GM19351 (cell line): ENCODE measurements around the gene C2CD2L.
A peak's percentile ranks its signal among the peaks of the same experiment; 100 is the strongest.
"Not testable (repeated sequence)": the region's sequence is repeated elsewhere in the genome, so short reads cannot be mapped to it uniquely, and the experiment has no call there.

Experiments
- ATAC-seq: cut with Tn5 transposase; IDR thresholded peaks from one replicate; pipeline ENCODE4 v1.9.1; 2021; ENCODE audit warnings: mild to moderate bottlenecking, moderate library complexity; ENCODE audit not compliant: unreplicated experiment

The C2CD2L gene

GRCh38 chr11:119113716-119114115, 6.6 kb downstream of the C2CD2L start:
- ATAC-seq, result no peak

GRCh38 chr11:119114351-119114750, 7.2 kb downstream of the C2CD2L start:
- no peak for ATAC-seq

- ATAC-seq, result no peak
Observed at GRCh38 chr11:119115484-119116234, 8.5 kb downstream of the C2CD2L start.

GRCh38 chr11:119116235-119116594, 9.1 kb downstream of the C2CD2L start:
- no peak for ATAC-seq

DNA sequence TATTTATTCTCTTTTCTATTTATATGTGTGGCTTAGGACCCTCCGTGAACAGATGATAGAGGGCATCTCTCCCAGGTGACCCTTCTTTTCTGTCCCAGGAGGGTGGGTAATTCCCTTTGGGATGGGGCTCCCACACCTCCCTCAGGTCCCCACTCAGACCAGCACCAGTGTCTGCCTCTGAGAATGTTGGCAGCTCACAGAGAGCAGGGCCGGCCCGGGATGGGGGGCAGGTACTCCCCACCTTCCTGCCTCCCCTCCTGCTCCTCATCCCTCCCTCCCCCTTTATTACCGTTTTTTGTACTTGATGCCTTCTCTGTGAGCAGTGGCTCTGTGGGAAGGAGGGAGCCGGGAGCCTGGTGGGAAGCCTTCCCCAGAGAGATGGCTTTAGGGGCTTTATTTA, 9.5 kb downstream of the C2CD2L start:
- no peak for ATAC-seq

- ATAC-seq, result no peak
Observed at GRCh38 chr11:119117004-119117706, 10.0 kb downstream of the C2CD2L start.

GRCh38 chr11:119118227-119118626, 11.1 kb downstream of the C2CD2L start:
- ATAC-seq, result no peak

- no peak for ATAC-seq
Observed at GRCh38 chr11:119118946-119119345, 11.8 kb downstream of the C2CD2L start.

DNA sequence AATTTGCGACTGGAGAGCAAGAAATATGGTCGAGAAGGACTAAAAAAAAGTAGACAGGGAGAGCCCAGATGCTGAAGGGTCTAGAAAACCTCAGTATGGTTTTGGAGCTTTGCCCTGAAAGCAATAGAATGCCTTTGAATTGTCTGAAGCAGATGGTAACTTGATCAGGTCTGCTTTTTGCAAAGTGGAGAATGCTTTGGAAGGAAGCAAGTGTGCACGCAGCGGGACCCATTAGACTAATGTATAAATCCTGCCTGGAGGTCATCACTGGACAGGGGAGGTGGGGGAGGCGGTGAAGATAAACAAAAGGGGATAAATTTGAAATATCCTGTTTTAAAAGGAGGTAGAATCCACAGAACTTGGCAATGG, 13.5 kb downstream of the C2CD2L start:
- no peak for ATAC-seq

DNA sequence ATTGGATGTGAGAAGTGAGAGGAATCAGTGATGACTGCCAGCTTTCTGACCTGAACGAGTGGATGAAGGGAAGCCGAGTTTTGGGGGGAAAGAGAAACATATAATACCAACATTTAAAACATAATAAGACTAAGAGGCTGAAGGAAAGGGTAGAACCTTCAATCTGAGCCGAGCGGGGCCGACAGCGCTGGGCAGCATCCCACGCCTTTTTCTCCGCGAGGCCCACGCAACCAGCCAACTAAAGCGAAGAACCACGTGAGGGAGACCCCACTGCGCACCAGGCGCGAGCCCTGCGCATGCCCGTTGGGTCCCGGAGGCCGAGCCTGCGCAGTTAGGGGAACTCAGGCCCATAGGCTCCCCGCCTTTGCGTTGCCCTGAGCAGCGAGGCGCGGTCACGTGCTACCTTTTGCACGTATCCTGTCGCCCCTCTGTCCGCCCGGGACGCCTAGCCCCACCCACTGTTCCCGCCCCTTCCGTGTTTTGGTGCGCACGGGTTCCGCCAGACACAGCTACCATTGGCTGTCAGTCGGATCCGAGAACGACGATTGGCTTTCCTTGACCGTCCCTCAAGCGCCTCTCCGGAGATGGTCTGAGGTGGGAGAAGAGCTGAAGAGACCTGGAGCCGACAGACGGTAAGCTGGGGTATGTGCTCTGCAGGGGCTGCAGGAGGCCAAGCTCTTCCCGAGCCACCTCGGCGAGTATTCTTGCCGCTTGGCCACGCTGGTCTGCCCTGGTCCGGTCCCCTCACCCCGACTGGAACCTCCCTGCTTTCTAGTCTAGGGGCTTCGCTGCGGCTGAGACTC, 14.1 kb downstream of the C2CD2L start, which contains the start of gene HINFP:
TSS of gene HINFP (plus strand) at position 573 of the 803 bp plus-strand sequence. CDS start 5,365 bp downstream, outside the sequence.
- ATAC-seq, result peak; percentile 94

- peak; percentile 9 for ATAC-seq
Observed at GRCh38 chr11:119121811-119122124, 14.6 kb downstream of the C2CD2L start.

DNA sequence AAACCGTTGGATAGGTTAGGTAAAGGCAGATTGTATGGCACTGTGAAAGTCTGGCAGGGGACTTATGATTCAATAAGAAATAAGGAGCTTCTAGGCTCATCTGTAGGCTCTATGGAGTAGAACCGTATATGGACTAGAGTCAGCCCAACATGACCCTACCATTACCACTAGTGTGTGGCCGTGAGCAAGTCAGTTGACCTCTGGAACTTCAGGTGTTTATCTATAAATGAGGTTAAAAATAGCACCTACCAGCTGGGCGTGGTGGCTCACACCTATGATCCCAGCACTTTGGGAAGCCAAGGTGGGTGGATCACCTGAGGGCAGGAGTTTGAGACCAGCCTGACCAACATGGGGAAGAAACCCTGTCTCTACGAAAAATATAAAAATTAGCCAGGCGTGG, 18.7 kb downstream of the C2CD2L start:
- no peak for ATAC-seq

DNA sequence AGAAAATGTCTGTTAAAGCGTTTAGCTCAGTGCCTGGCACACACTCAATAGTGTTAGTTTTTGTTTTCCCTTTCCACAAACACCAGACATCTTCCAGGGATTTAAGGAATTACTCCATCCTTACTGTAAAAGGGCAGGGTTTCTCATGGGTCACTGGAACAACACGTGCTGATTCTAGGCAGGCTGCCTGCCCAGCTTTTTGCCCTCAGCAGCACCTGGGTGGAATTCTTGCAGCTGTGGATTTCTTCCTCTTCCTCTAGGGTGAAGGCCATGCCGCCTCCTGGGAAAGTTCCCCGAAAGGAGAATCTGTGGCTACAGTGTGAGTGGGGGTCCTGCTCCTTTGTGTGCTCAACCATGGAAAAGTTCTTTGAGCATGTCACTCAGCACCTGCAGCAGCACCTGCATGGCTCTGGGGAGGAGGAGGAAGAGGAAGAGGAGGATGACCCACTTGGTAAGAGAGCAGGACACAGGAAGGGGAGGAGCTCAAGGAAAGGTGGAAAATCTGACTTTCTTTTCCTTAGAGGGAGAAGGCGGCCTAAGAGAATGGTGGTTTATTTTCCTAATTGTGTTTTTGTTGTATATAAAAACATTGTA, 19.6 kb downstream of the C2CD2L start:
- ATAC-seq, result no peak

DNA sequence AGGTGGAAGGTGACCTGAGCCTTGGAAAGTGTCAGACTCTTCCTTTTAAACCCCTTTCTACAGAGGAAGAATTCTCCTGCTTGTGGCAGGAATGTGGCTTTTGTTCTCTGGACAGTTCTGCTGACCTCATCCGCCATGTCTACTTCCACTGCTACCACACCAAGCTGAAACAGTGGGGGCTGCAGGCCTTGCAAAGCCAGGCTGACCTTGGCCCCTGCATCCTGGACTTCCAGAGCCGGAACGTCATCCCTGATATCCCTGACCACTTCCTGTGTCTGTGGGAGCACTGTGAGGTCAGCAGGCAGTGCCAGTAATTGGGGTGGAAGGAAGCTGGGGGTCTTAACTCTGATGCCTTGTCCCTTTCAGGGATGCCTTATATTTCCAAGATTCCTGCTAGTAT, 23.5 kb downstream of the C2CD2L start:
- no peak for ATAC-seq

- ATAC-seq, result no peak
Observed at GRCh38 chr11:119134389-119134978, 27.3 kb downstream of the C2CD2L start.

- ATAC-seq, result not testable (repeated sequence)
Observed at GRCh38 chr11:119139276-119139675, 32.1 kb downstream of the C2CD2L start.

- ATAC-seq, result no peak
Observed at GRCh38 chr11:119144825-119145486, 37.8 kb downstream of the C2CD2L start.

DNA sequence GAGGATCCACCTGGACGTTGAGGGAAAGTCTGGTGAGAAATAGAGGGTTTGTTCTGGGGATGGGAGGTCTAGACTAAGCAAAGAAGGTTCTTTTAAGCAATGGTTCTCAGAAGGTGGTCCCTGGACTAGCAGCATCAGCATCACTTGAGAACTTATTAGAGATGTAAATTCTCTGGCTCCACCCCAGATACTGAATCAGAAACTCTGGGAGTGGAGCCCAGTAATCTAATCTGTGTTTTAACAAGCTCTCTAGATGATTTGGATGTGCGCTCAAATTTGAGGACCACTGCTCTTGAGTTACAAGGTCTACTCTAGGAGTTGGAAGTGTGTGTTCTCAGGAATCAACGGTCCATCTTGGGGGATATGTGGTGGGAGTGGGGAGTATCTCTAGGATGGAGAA, 38.4 kb downstream of the C2CD2L start:
- no peak for ATAC-seq

DNA sequence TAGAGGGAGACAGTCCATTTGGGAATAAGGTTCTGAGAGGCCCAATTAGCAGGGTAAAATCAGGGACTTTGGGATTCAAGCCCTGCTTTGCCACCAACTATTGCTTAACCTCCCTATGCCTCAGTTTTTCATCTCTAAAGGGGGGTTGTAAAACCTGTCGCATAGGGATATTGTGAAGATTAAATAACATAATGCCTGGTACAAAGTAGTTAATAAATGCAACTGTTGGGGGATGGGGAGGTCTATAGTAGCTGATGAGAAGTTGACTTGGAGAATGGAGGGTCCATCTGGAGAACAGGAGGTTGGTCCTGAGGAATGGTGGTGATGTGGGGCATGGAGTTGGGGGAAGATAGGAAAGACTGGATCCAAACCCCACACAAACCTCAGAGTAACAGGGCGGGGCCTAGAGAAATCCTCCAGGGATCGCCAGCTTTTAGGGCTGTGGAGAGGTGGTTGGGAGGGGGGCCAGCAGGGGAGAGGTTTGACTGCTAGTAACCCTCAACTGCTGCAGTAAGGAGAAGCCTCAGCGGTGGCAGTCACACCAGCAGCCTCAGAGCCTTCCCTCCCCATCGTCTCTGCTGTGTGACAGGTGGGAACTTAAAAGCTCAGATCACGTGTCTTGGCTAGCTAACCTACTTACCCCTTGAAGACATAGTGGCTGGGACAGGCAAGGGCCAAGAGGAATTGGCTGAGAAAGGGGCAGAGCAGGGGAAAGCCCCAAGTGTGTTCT, 40.6 kb downstream of the C2CD2L start:
- ATAC-seq, result no peak

- ATAC-seq, result no peak
Observed at GRCh38 chr11:119148720-119149017, 41.5 kb downstream of the C2CD2L start.
